Neural cell (in vitro differentiated cells): ENCODE measurements around the gene SLC29A1. TPM values are rescaled to one million over a fixed set of nuclear protein-coding genes. Genes with fewer than 3 reads are reported as not detected.

ENCODE experiments used
- H2AFZ ChIP-seq: fragments of 200-600, 300-800 bp; sonication (generic), shearing (Covaris generic); 2 replicates; pipeline ENCODE4 v1.6.0; 2014; ENCODE audit warnings: low read depth, mild to moderate bottlenecking, antibody characterized with exemption, low read length, moderate library complexity
- H3F3A ChIP-seq: fragments of 200-600 bp; shearing (Covaris generic); 2 replicates; pipeline ENCODE4 v1.6.1; 2016; ENCODE audit warnings: mild to moderate bottlenecking, moderate library complexity, mixed read lengths, antibody characterized with exemption, low read length; ENCODE audit not compliant: insufficient read depth, poor library complexity, severe bottlenecking
- H3K27ac ChIP-seq: fragments of 200-600, 300-800 bp; sonication (generic), shearing (Covaris generic); 2 replicates; pipeline ENCODE4 v1.5.1; 2014; ENCODE audit warnings: mild to moderate bottlenecking, low read length, moderate library complexity
- H3K27me3 ChIP-seq: fragments of 300-800, 200-600 bp; sonication (generic), shearing (Covaris generic); 2 replicates; pipeline ENCODE4 v1.6.0; 2014; ENCODE audit warnings: mild to moderate bottlenecking, low read depth, low read length, moderate library complexity; ENCODE audit not compliant: insufficient read depth
- H3K36me3 ChIP-seq: fragments of 300-800, 200-600 bp; sonication (generic), shearing (Covaris generic); 2 replicates; pipeline ENCODE4 v1.5.1; 2014; ENCODE audit warnings: mild to moderate bottlenecking, antibody characterized with exemption, low read length, moderate library complexity; ENCODE audit not compliant: insufficient read depth
- H3K4me2 ChIP-seq: fragments of 300-800, 200-600 bp; sonication (generic), shearing (Covaris generic); 2 replicates; pipeline ENCODE4 v1.6.0; 2014; ENCODE audit warnings: mild to moderate bottlenecking, low read length
- H3K4me3 ChIP-seq: fragments of 300-800, 200-600 bp; sonication (generic), shearing (Covaris generic); 2 replicates; pipeline ENCODE4 v1.5.1; 2014; ENCODE audit warnings: mild to moderate bottlenecking, low read length, moderate library complexity
- H3K79me2 ChIP-seq: fragments of 200-600 bp; shearing (Covaris generic); replicated peaks from 2 replicates; pipeline ENCODE4 v1.6.0; 2014; ENCODE audit warnings: mild to moderate bottlenecking, low read length, moderate library complexity; ENCODE audit not compliant: insufficient read depth
- H3K9ac ChIP-seq: fragments of 300-800, 200-600 bp; sonication (generic), shearing (Covaris generic); 2 replicates; pipeline ENCODE4 v1.6.1; 2016; ENCODE audit warnings: mild to moderate bottlenecking, low read length, mixed read lengths
- H3K9me2 ChIP-seq: fragments of 200-600 bp; shearing (Covaris generic); 2 replicates; pipeline ENCODE4 v1.6.1; 2016; ENCODE audit warnings: mild to moderate bottlenecking, low read length, mixed read lengths; ENCODE audit not compliant: insufficient read depth
- H3K9me3 ChIP-seq: fragments of 200-600, 300-800 bp; sonication (generic), shearing (Covaris generic); 2 replicates; pipeline ENCODE4 v1.6.1; 2016; ENCODE audit warnings: mild to moderate bottlenecking, mixed run types, low read length, moderate library complexity, mixed read lengths
- H4K20me1 ChIP-seq: fragments of 200-600 bp; shearing (Covaris generic); 2 replicates; pipeline ENCODE4 v1.6.1; 2016; ENCODE audit warnings: mild to moderate bottlenecking, mixed run types; ENCODE audit not compliant: insufficient read depth
- EP300 ChIP-seq: fragments of 450-650 bp; conservative IDR thresholded peaks from 2 replicates; pipeline ENCODE4 v1.6.1; 2014; ENCODE audit warnings: antibody characterized with exemption, mild to moderate bottlenecking, moderate library complexity; ENCODE audit not compliant: poor library complexity, severe bottlenecking
- EZH2 ChIP-seq: fragments of 200-600, 300-800 bp; shearing (Covaris generic), sonication (generic); IDR thresholded peaks from 2 replicates; pipeline ENCODE4 v1.6.1; 2014; ENCODE audit warnings: antibody characterized with exemption, low read length, borderline replicate concordance, mild to moderate bottlenecking; ENCODE audit not compliant: insufficient read depth, poor library complexity, severe bottlenecking
- POLR2AphosphoS5 ChIP-seq: IDR thresholded peaks from 2 replicates; pipeline ENCODE4 v1.6.1; 2012
- RAD21 ChIP-seq: fragments of 450-650 bp; conservative IDR thresholded peaks from 2 replicates; pipeline ENCODE4 v1.6.1; 2014; ENCODE audit warnings: antibody characterized with exemption, mild to moderate bottlenecking, moderate library complexity
- REST ChIP-seq: IDR thresholded peaks from 2 replicates; pipeline ENCODE4 v1.6.1; 2012; ENCODE audit warnings: borderline replicate concordance
- SMC3 ChIP-seq: fragments of 450-650 bp; conservative IDR thresholded peaks from 2 replicates; pipeline ENCODE4 v1.6.1; 2014; ENCODE audit warnings: antibody characterized with exemption, mild to moderate bottlenecking, moderate library complexity; ENCODE audit not compliant: poor library complexity
- TAF1 ChIP-seq: IDR thresholded peaks from 2 replicates; pipeline ENCODE4 v1.6.1; 2012; ENCODE audit warnings: low read depth
- polyA plus RNA-seq: library from polyadenylated mRNA; depleted of rRNA; stranded (reverse); fragments of >200 nt; gene quantifications from 2 replicates; pipeline ENCODE4 v1.2.3, GENCODE V29; 2014

SLC29A1 gene
- polyA plus RNA-seq, 1 donor from 2014 or later, result 18.9 TPM

GRCh38 chr6:44202972-44203750, 20.2 kb upstream of the SLC29A1 start:
- Histone ChIP-seq H3K9me3 (no peaks in the 10 kb centered on the region), H3K27ac (no peak overlapping the region), H2AFZ (no peak overlapping the region), H3K79me2 (no peaks in the 10 kb centered on the region), H3K36me3 (no peaks in the 10 kb centered on the region), H3K4me2 (no peak overlapping the region), H3K9me2 (no peaks in the 10 kb centered on the region), H3K27me3 (no peaks in the 10 kb centered on the region), H4K20me1 (no peaks in the 10 kb centered on the region), H3K4me3 (no peak overlapping the region), H3K9ac (no peak overlapping the region), H3F3A (no peaks in the 10 kb centered on the region)
- TF ChIP-seq POLR2AphosphoS5 (no peak), TAF1 (no peak), EP300 (no peak), EZH2 (no peak), REST (no peak), RAD21 (no peak)

GRCh38 chr6:44203955-44204354, 19.4 kb upstream of the SLC29A1 start:
- Histone ChIP-seq H4K20me1 (no peaks in the 10 kb centered on the region), H3K4me2 (no peak overlapping the region), H3K9me3 (no peaks in the 10 kb centered on the region), H3K27me3 (no peaks in the 10 kb centered on the region), H3K9me2 (no peaks in the 10 kb centered on the region), H3K79me2 (no peaks in the 10 kb centered on the region), H3F3A (no peaks in the 10 kb centered on the region), H3K27ac (no peak overlapping the region), H2AFZ (no peak overlapping the region), H3K9ac (no peak overlapping the region), H3K4me3 (no peak overlapping the region), H3K36me3 (no peaks in the 10 kb centered on the region)
- TF ChIP-seq SMC3, result no peak
- no peak for TF ChIP-seq RAD21

GRCh38 chr6:44207966-44208365, 15.4 kb upstream of the SLC29A1 start:
- Histone ChIP-seq H3K4me3 (no peak overlapping the region), H3K9ac (no peak overlapping the region), H3K9me3 (no peaks in the 10 kb centered on the region), H2AFZ (no peak overlapping the region), H3K27me3 (no peaks in the 10 kb centered on the region), H3K36me3 (no peaks in the 10 kb centered on the region), H3K9me2 (no peaks in the 10 kb centered on the region), H3K79me2 (no peaks in the 10 kb centered on the region), H3K27ac (no peak overlapping the region), H3K4me2 (no peak overlapping the region), H3F3A (no peaks in the 10 kb centered on the region), H4K20me1 (no peaks in the 10 kb centered on the region)
- TF ChIP-seq EP300, result no peak
